Breast epithelium (tissue), 3 donors: ENCODE data around the gene ARHGAP30.

Experiments
- CTCF ChIP-seq, 3 donors: fragments of 450-650 bp; IDR thresholded peaks; one replicate each; pipeline ENCODE4 v1.5.1; 2016 to 2017; ENCODE audit warnings: antibody characterized with exemption in 3 of 3, mild to moderate bottlenecking in 3 of 3, moderate library complexity in 3 of 3
- POLR2A ChIP-seq: fragments of 450-650 bp; IDR thresholded peaks from one replicate; pipeline ENCODE4 v1.6.1; 2016; ENCODE audit warnings: antibody characterized with exemption, mild to moderate bottlenecking, moderate library complexity
- POLR2AphosphoS5 ChIP-seq, 3 donors: sonication (generic); formaldehyde crosslinking; IDR thresholded peaks; one replicate each; pipeline ENCODE4 v1.6.1; 2017; ENCODE audit warnings: antibody characterized with exemption in 3 of 3

- TF ChIP-seq CTCF (IDR thresholded peaks at IDR 0.05) (no peak), POLR2A (no peak), POLR2AphosphoS5 (IDR thresholded peaks at IDR 0.05) (no peak)
Measured at GRCh38 chr1:161066694-161067093, 3.0 kb downstream of the ARHGAP30 start.
